Measurements from ENCODE around the gene PSMD9.

PSMD9 gene

DNA sequence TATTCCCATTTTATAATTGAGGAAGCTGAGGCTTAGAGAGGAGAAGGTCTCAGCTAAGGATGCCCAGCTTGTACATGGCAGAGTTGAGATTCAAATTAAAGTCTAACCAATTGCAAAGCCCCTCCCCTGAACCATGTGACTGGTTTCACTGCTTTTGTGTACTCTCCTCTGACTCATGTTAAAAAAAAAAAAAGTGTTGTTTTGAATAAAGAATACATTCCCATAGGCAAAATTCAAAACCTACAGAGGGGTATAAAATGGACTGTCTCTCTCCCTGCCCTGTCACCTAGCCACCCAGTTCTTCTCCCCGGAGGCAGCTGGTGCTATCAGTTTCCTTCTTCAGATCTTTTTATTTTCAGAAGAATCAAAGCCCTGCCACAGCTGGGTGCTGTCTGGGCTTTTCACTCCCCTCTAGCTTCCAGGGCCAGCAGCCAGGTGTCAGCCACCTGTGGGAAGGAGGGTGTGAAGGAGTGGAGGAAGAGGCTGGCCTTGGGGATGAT lies 5.4 kb downstream of the PSMD9 start:
- no peaks in the 10 kb centered on the region for H3K27me3 ChIP-seq (replicated peaks; ENCODE audit: control insufficient read depth, insufficient read depth, low read length)
- peaks cover 9% of the 10 kb centered on the region for H3K36me3 ChIP-seq (ENCODE audit: control insufficient read depth, insufficient read depth, low read length)
- no peak for DNase-seq (ENCODE audit: extremely low read depth, insufficient read length)
- H3K4me3 ChIP-seq (replicated peaks; ENCODE audit: low read depth, low read length) = no peak overlapping the region
- TF ChIP-seq, protein P1, sequence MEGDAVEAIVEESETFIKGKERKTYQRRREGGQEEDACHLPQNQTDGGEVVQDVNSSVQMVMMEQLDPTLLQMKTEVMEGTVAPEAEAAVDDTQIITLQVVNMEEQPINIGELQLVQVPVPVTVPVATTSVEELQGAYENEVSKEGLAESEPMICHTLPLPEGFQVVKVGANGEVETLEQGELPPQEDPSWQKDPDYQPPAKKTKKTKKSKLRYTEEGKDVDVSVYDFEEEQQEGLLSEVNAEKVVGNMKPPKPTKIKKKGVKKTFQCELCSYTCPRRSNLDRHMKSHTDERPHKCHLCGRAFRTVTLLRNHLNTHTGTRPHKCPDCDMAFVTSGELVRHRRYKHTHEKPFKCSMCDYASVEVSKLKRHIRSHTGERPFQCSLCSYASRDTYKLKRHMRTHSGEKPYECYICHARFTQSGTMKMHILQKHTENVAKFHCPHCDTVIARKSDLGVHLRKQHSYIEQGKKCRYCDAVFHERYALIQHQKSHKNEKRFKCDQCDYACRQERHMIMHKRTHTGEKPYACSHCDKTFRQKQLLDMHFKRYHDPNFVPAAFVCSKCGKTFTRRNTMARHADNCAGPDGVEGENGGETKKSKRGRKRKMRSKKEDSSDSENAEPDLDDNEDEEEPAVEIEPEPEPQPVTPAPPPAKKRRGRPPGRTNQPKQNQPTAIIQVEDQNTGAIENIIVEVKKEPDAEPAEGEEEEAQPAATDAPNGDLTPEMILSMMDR (IDR thresholded peaks at IDR 0.05; ENCODE audit: insufficient read depth, low read length, poor library complexity, severe bottlenecking) = no peak

- DNase-seq (ENCODE audit: extremely low read depth, insufficient read length) = no peak
- Histone ChIP-seq H3K36me3 (ENCODE audit: control insufficient read depth, insufficient read depth, low read length) (peaks cover 15% of the 10 kb centered on the region), H3K4me3 (replicated peaks; ENCODE audit: low read depth, low read length) (no peak overlapping the region), H3K27me3 (replicated peaks; ENCODE audit: control insufficient read depth, insufficient read depth, low read length) (no peaks in the 10 kb centered on the region)
- TF ChIP-seq, protein P1 (IDR thresholded peaks at IDR 0.05; ENCODE audit: insufficient read depth, low read length, poor library complexity, severe bottlenecking) = no peak
Observed at GRCh38 chr12:121894633-121895032, 6.0 kb downstream of the PSMD9 start.

DNA sequence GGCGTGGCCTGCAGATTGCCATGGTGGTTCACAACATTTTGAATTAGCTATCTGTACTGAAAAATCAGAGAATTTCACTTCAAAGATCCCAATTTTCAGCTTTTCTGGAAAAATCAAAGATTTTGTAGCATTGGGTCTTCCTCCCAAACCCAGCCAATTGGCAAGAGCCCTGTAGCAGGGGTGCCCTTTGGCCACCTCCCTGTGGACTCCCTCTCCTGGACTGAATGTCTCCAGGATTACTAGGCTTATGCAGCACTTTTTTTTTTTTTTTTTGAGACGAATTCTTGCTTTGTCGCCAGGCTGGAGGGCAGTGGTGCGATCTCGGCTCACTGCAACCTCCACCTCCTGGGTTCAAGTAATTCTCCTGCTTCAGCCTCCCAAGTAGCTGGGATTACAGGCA lies 9.7 kb downstream of the PSMD9 start:
- Histone ChIP-seq H3K36me3 (ENCODE audit: control insufficient read depth, insufficient read depth, low read length) (peaks cover 23% of the 10 kb centered on the region), H3K27me3 (replicated peaks; ENCODE audit: control insufficient read depth, insufficient read depth, low read length) (no peaks in the 10 kb centered on the region), H3K4me3 (replicated peaks; ENCODE audit: low read depth, low read length) (no peak overlapping the region)
- TF ChIP-seq, protein P1 (IDR thresholded peaks at IDR 0.05; ENCODE audit: insufficient read depth, low read length, poor library complexity, severe bottlenecking) = no peak
- no peak for DNase-seq (ENCODE audit: extremely low read depth, insufficient read length)

GRCh38 chr12:121899590-121899989 lies 11.0 kb downstream of the PSMD9 start:
- Histone ChIP-seq H3K4me3 (replicated peaks; ENCODE audit: low read depth, low read length) (no peak overlapping the region), H3K27me3 (replicated peaks; ENCODE audit: control insufficient read depth, insufficient read depth, low read length) (no peaks in the 10 kb centered on the region), H3K36me3 (ENCODE audit: control insufficient read depth, insufficient read depth, low read length) (peaks cover 23% of the 10 kb centered on the region)
- no peak for DNase-seq (ENCODE audit: extremely low read depth, insufficient read length)
- TF ChIP-seq, protein P1 (IDR thresholded peaks at IDR 0.05; ENCODE audit: insufficient read depth, low read length, poor library complexity, severe bottlenecking) = no peak

GRCh38 chr12:121903202-121903601 lies 14.6 kb downstream of the PSMD9 start:
- no peak for DNase-seq (ENCODE audit: extremely low read depth, insufficient read length)
- H3K36me3 ChIP-seq (ENCODE audit: control insufficient read depth, insufficient read depth, low read length) = peaks cover 20% of the 10 kb centered on the region
- TF ChIP-seq, protein P1 (IDR thresholded peaks at IDR 0.05; ENCODE audit: insufficient read depth, low read length, poor library complexity, severe bottlenecking) = no peak
- H3K27me3 ChIP-seq (replicated peaks; ENCODE audit: control insufficient read depth, insufficient read depth, low read length) = no peaks in the 10 kb centered on the region
- H3K4me3 ChIP-seq (replicated peaks; ENCODE audit: low read depth, low read length) = no peak overlapping the region

DNA sequence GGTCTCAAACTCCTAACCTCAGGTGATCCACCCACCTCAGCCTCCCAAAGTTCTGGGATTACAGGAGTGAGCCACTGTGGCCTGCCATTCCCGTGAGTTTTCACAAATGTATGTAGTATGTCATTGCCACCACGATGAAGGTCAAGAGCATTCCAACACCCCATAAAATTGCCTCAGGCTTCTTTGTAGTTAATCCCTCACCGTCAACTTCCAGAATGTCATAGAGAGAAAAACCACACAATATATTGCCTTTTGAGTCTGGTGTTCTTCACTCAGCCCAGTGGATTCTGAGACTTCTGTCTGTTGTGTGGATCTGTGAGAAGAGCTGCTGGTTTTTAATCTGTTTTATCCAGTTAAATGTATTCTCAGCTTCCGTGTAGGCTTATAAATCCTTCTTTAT lies 17.2 kb downstream of the PSMD9 start:
- DNase-seq (ENCODE audit: extremely low read depth, insufficient read length) = no peak

More for the DNA sequence above, 17.2 kb downstream of the PSMD9 start:
- no peak overlapping the region for H3K4me3 ChIP-seq (replicated peaks; ENCODE audit: low read depth, low read length)
- peaks cover 11% of the 10 kb centered on the region for H3K36me3 ChIP-seq (ENCODE audit: control insufficient read depth, insufficient read depth, low read length)
- H3K27me3 ChIP-seq (replicated peaks; ENCODE audit: control insufficient read depth, insufficient read depth, low read length) = no peaks in the 10 kb centered on the region
- TF ChIP-seq, protein P1 (IDR thresholded peaks at IDR 0.05; ENCODE audit: insufficient read depth, low read length, poor library complexity, severe bottlenecking) = no peak

Measured in GM06990 (cell line).